ENCODE data around the gene PPP1R15B. TPM values are rescaled to one million over a fixed set of nuclear protein-coding genes. Genes with fewer than 3 reads are reported as not detected.

Gene PPP1R15B
- total RNA-seq, 1 donor: 49.7 TPM

DNA sequence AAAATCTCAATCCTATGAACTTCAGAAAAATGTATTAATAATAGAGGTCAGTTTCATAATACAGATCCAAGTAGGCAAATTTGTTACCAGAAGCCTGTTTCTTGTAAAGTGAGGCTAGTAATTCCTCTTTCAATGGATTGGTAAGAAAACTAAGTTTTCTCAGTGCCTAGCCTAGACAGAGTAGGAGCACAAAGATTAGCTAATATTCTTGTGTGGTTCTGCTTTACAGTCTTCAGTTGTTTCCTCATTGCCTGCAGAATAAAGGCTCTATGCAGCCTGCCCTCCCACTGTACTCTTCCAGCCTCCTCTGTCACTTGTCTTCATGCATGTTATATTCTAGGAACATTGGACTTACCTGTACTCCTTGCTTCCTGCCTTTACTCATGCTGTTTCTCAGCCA is 2.4 kb upstream of the PPP1R15B start:
- H3K4me3 ChIP-seq (ENCODE audit: low read depth, low read length): no peak overlapping the region
- TF ChIP-seq, protein P1, sequence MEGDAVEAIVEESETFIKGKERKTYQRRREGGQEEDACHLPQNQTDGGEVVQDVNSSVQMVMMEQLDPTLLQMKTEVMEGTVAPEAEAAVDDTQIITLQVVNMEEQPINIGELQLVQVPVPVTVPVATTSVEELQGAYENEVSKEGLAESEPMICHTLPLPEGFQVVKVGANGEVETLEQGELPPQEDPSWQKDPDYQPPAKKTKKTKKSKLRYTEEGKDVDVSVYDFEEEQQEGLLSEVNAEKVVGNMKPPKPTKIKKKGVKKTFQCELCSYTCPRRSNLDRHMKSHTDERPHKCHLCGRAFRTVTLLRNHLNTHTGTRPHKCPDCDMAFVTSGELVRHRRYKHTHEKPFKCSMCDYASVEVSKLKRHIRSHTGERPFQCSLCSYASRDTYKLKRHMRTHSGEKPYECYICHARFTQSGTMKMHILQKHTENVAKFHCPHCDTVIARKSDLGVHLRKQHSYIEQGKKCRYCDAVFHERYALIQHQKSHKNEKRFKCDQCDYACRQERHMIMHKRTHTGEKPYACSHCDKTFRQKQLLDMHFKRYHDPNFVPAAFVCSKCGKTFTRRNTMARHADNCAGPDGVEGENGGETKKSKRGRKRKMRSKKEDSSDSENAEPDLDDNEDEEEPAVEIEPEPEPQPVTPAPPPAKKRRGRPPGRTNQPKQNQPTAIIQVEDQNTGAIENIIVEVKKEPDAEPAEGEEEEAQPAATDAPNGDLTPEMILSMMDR (IDR thresholded peaks at IDR 0.05; ENCODE audit: insufficient read depth, low read depth, low read length): no peak
- DNase-seq (ENCODE audit: low read depth): no peak

DNA sequence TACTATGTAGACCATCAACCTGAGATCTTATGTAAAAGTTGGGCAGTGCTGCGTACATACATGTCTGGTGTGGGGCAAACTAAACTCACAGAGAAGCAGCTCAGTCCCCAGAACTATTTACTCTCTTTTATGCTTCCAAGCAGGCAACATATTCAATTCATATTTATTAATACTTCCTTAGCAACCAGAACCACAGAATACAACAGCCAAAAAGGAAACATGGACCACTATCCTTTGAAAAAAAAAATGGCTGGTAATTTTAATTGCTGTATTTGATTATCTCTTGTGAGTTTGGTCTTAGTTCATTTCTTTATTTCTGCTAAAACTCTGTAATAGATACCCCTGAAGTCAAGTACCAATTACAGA is 1.5 kb upstream of the PPP1R15B start:
- TF ChIP-seq, protein P1 (IDR thresholded peaks at IDR 0.05; ENCODE audit: insufficient read depth, low read depth, low read length): no peak
- DNase-seq (ENCODE audit: low read depth): no peak
- no peak overlapping the region for H3K4me3 ChIP-seq (ENCODE audit: low read depth, low read length)

- H3K4me3 ChIP-seq (ENCODE audit: low read depth, low read length): peak overlapping the region; percentile 97
- TF ChIP-seq, protein P1 (IDR thresholded peaks at IDR 0.05; ENCODE audit: insufficient read depth, low read depth, low read length): no peak
- DNase-seq (ENCODE audit: low read depth): peak; percentile 72
Observed at GRCh38 chr1:204410688-204411450, 748 bp downstream of the PPP1R15B start.

- TF ChIP-seq, protein P1 (IDR thresholded peaks at IDR 0.05; ENCODE audit: insufficient read depth, low read depth, low read length): no peak
- no peak for DNase-seq (ENCODE audit: low read depth)
Observed at GRCh38 chr1:204409836-204410687, 1.6 kb downstream of the PPP1R15B start.

DNA sequence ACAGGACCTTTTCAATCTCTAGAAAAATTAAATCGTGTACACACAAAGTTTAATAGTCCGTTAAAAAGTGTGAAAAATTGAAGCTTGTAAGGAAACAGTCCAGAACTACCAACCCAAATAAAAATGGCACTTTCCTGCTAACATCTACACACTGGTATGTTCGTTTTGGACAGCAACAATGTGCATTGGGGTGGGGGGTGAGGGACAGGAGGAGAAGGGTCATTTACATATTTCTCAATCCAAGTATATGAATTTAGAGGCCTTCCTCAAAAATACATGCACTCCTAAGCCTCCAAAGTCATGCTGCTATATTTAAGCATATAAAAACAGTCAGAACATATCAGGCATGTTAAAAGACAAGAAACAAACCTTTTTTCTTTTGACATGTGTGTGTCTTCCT is 2.5 kb downstream of the PPP1R15B start:
- TF ChIP-seq, protein P1 (IDR thresholded peaks at IDR 0.05; ENCODE audit: insufficient read depth, low read depth, low read length): no peak
- H3K4me3 ChIP-seq (ENCODE audit: low read depth, low read length): peak overlapping the region; percentile 97
- no peak for DNase-seq (ENCODE audit: low read depth)

More at GRCh38 chr1:204409836-204410687, 1.6 kb downstream of the PPP1R15B start:
- peak overlapping the region; percentile 97 for H3K4me3 ChIP-seq (ENCODE audit: low read depth, low read length)

- peak overlapping the region; percentile 97 for H3K4me3 ChIP-seq (ENCODE audit: low read depth, low read length)
- TF ChIP-seq, protein P1 (IDR thresholded peaks at IDR 0.05; ENCODE audit: insufficient read depth, low read depth, low read length): no peak
- no peak for DNase-seq (ENCODE audit: low read depth)
Observed at GRCh38 chr1:204408602-204409001, 3.0 kb downstream of the PPP1R15B start.

Measured in fibroblast of villous mesenchyme (primary cell).